GM23338 (cell line): ENCODE measurements around the gene IL36RN. TPM values are rescaled to one million over a fixed set of nuclear protein-coding genes. Genes with fewer than 3 reads are reported as not detected.

Source experiments
- ATAC-seq: fragments of 200-7000 bp; cut with Tn5 transposase; 3 replicates; pipeline ENCODE4 v1.9.1; 2020
- DNase-seq: peaks from one replicate; pipeline ENCODE4 v3.0.0-alpha.2; 2015; ENCODE audit warnings: low spot score
- H2AFZ ChIP-seq: fragments of 200-600 bp; sonication (generic); 2 replicates; pipeline ENCODE4 v1.8.0; 2016; ENCODE audit warnings: antibody characterized with exemption, mild to moderate bottlenecking, moderate library complexity
- H3F3A ChIP-seq: fragments of 200-600 bp; sonication (generic); replicated peaks from 2 replicates; pipeline ENCODE4 v1.8.0; 2017; ENCODE audit warnings: antibody characterized with exemption, mixed run types, low read depth
- H3K27ac ChIP-seq: fragments of 200-600 bp; sonication (generic); 2 replicates; pipeline ENCODE4 v1.6.1; 2016; ENCODE audit warnings: low read depth
- H3K27me3 ChIP-seq: fragments of 200-600 bp; sonication (generic); 2 replicates; pipeline ENCODE4 v1.8.0; 2016; ENCODE audit warnings: mild to moderate bottlenecking, mixed run types, moderate library complexity; ENCODE audit not compliant: insufficient read depth
- H3K36me3 ChIP-seq: fragments of 200-600 bp; sonication (generic); 2 replicates; pipeline ENCODE4 v1.8.0; 2016; ENCODE audit warnings: mild to moderate bottlenecking; ENCODE audit not compliant: insufficient read depth
- H3K4me1 ChIP-seq: fragments of 200-600 bp; sonication (generic); 2 replicates; pipeline ENCODE4 v1.8.0; 2016; ENCODE audit warnings: mild to moderate bottlenecking, moderate library complexity; ENCODE audit not compliant: insufficient read depth
- H3K4me2 ChIP-seq: fragments of 200-600 bp; sonication (generic); 2 replicates; pipeline ENCODE4 v1.7.1; 2017; ENCODE audit warnings: mixed run types
- H3K4me3 ChIP-seq: fragments of 200-600 bp; sonication (generic); 2 replicates; pipeline ENCODE4 v1.6.1; 2016; ENCODE audit warnings: mixed run types
- H3K79me2 ChIP-seq: fragments of 200-600 bp; sonication (generic); replicated peaks from 2 replicates; pipeline ENCODE4 v1.8.0; 2017; ENCODE audit warnings: mild to moderate bottlenecking; ENCODE audit not compliant: insufficient read depth
- H3K9me2 ChIP-seq: fragments of 200-600 bp; sonication (generic); 2 replicates; pipeline ENCODE4 v1.8.0; 2017; ENCODE audit not compliant: insufficient read depth
- H4K20me1 ChIP-seq: fragments of 200-600 bp; sonication (generic); replicated peaks from 2 replicates; pipeline ENCODE4 v1.8.0; 2017; ENCODE audit warnings: mild to moderate bottlenecking; ENCODE audit not compliant: insufficient read depth
- H3K27ac Mint-ChIP-seq: 2 replicates; pipeline ENCODE4 v1.8.0; 2020; ENCODE audit warnings: inconsistent platforms, mild to moderate bottlenecking, moderate library complexity, mixed read lengths
- H3K27me3 Mint-ChIP-seq: 3 replicates; pipeline ENCODE4 v1.8.0; 2022; ENCODE audit warnings: low read depth, mild to moderate bottlenecking, moderate library complexity, mixed read lengths, inconsistent platforms; ENCODE audit not compliant: insufficient read depth, poor library complexity
- H3K36me3 Mint-ChIP-seq: 3 replicates; pipeline ENCODE4 v1.8.0; 2021; ENCODE audit warnings: low read depth, mild to moderate bottlenecking, inconsistent platforms, moderate library complexity, mixed read lengths
- H3K4me1 Mint-ChIP-seq: 3 replicates; pipeline ENCODE4 v1.8.0; 2020; ENCODE audit warnings: mild to moderate bottlenecking, inconsistent platforms, mixed read lengths
- H3K4me3 Mint-ChIP-seq: 3 replicates; pipeline ENCODE4 v1.8.0; 2021; ENCODE audit warnings: moderate library complexity, mild to moderate bottlenecking, inconsistent platforms, mixed read lengths
- H3K9me3 Mint-ChIP-seq: 3 replicates; pipeline ENCODE4 v1.8.0; 2020; ENCODE audit warnings: moderate library complexity, mild to moderate bottlenecking, inconsistent platforms, mixed read lengths
- CREB1 ChIP-seq: fragments of 250-450 bp; sonication (Bioruptor Pico); IDR thresholded peaks from 2 replicates; pipeline ENCODE4 v1.5.0; 2020; ENCODE audit warnings: low read depth, mild to moderate bottlenecking, moderate library complexity
- CTCF ChIP-seq, 2 experiments: fragments of 200-600 bp in 1 of 2; sonication (generic) in 1 of 2; conservative IDR thresholded peaks; 2 replicates each; pipeline versions ENCODE4 v1.5.1 to v1.6.1; 2016 to 2017; ENCODE audit warnings: antibody characterized with exemption in 2 of 2, low read depth in 2 of 2, mild to moderate bottlenecking in 2 of 2, moderate library complexity in 1 of 2
- EZH2 ChIP-seq: fragments of 200-600 bp; sonication (generic); IDR thresholded peaks from one replicate; pipeline ENCODE4 v1.8.0; 2017; ENCODE audit warnings: antibody characterized with exemption, mild to moderate bottlenecking, low read depth; ENCODE audit not compliant: unreplicated experiment
- EZH2phosphoT487 ChIP-seq: fragments of 200-600 bp; sonication (generic); IDR thresholded peaks from one replicate; pipeline ENCODE4 v1.8.1; 2018; ENCODE audit warnings: antibody characterized with exemption; ENCODE audit not compliant: unreplicated experiment
- NANOG ChIP-seq: IDR thresholded peaks from 2 replicates; pipeline ENCODE4 v1.6.1; 2016; ENCODE audit warnings: antibody characterized with exemption, borderline replicate concordance
- POLR2AphosphoS5 ChIP-seq: IDR thresholded peaks from 2 replicates; pipeline ENCODE4 v1.6.1; 2016; ENCODE audit warnings: antibody characterized with exemption, low read depth
- REST ChIP-seq: IDR thresholded peaks from one replicate; pipeline ENCODE4 v1.6.1; 2018; ENCODE audit warnings: antibody characterized with exemption; ENCODE audit not compliant: unreplicated experiment
- ZNF114 ChIP-seq: fragments of 250-450 bp; sonication (Bioruptor Pico); IDR thresholded peaks from 2 replicates; pipeline ENCODE4 v1.5.0; 2020; ENCODE audit warnings: mild to moderate bottlenecking, moderate library complexity
- ZNF331 ChIP-seq: fragments of 250-450 bp; sonication (Bioruptor Pico); IDR thresholded peaks from 2 replicates; pipeline ENCODE4 v1.5.0; 2020; ENCODE audit warnings: low read depth, mild to moderate bottlenecking, moderate library complexity
- polyA plus RNA-seq: library from polyadenylated mRNA; unstranded; fragments of >200 nt; fragmentation: Nextera tagmentation; extraction: Ambion mirVana; gene quantifications from 2 replicates; pipeline ENCODE4 v1.2.1, GENCODE V29; 2016
- total RNA-seq: library from RNA; depleted of rRNA; stranded (reverse); fragments of >200 nt; shearing (Covaris generic); gene quantifications from 2 replicates; pipeline ENCODE4 v1.2.3, GENCODE V29; 2014

The IL36RN gene
- total and polyA plus RNA-seq, 2 experiments from 2014 or later = not detected

- H3K4me1 ChIP-seq = peaks cover 9% of the 10 kb centered on the region; the same call in 1 of the 2 replicates
- H3K27me3 Mint-ChIP-seq = no peaks in the 10 kb centered on the region
- H3K9me2 ChIP-seq = peaks cover 17% of the 10 kb centered on the region
- H3K36me3 ChIP-seq = no peaks in the 10 kb centered on the region
- 0 out of 2 replicates have a peak overlapping the region, but pooled peaks have one; percentile 39 for H2AFZ ChIP-seq
- no peak for ATAC-seq
- DNase-seq = peak; percentile 17
- no peaks in the 10 kb centered on the region for H3F3A ChIP-seq
- H3K79me2 ChIP-seq = no peaks in the 10 kb centered on the region
- TF ChIP-seq ZNF331 (CRISPR knock-in tag) = no peak
- TF ChIP-seq EZH2phosphoT487 = no peak
- TF ChIP-seq EZH2 = no peak
- no peak for TF ChIP-seq NANOG
- no peak for TF ChIP-seq POLR2AphosphoS5
- no peak for TF ChIP-seq REST
- TF ChIP-seq CTCF (conservative IDR thresholded peaks at IDR 0.05; ENCODE audit: low read depth in 2 of 2) = no peak
- TF ChIP-seq ZNF114 = no peak
- H3K36me3 Mint-ChIP-seq = no peaks in the 10 kb centered on the region
- no peaks in the 10 kb centered on the region for H4K20me1 ChIP-seq
- H3K4me3 Mint-ChIP-seq = no peak overlapping the region
- no peak overlapping the region for H3K27ac ChIP-seq
- no peaks in the 10 kb centered on the region for H3K27me3 ChIP-seq
- H3K4me1 Mint-ChIP-seq = peaks cover 2% of the 10 kb centered on the region; the same call in 1 of the 3 replicates
- H3K4me3 ChIP-seq = no peak overlapping the region
- no peaks in the 10 kb centered on the region for H3K9me3 Mint-ChIP-seq
- no peak overlapping the region for H3K27ac Mint-ChIP-seq
- no peak overlapping the region for H3K4me2 ChIP-seq
Measured at GRCh38 chr2:113112871-113113270, 53.9 kb downstream of the IL36RN start.

DNA sequence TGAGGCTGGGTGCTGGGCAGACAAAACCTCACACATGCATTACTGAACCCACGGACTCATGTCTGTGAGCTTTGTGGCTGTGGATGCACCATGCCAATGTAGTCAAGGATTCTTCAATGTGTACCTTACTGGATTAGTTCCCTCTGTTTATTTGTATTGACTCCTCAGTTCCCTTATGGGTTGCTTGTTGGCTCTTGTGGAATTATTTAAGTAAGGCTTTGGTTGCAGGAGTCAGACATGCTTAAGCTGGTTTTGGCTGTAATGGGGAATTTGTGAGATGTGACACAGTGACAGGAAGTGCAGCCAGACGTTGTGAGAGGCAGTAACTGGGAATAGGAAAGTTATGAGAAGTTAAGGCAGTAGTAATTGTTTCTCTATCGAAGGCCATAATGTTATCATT is 54.8 kb downstream of the IL36RN start:
- no peaks in the 10 kb centered on the region for H3K79me2 ChIP-seq
- H3K36me3 Mint-ChIP-seq = no peaks in the 10 kb centered on the region
- no peaks in the 10 kb centered on the region for H3K9me3 Mint-ChIP-seq
- no peaks in the 10 kb centered on the region for H3K27me3 Mint-ChIP-seq
- no peaks in the 10 kb centered on the region for H3F3A ChIP-seq
- H3K27me3 ChIP-seq = no peaks in the 10 kb centered on the region
- H3K36me3 ChIP-seq = no peaks in the 10 kb centered on the region
- no peak for DNase-seq
- no peak overlapping the region for H2AFZ ChIP-seq
- H3K27ac Mint-ChIP-seq = no peak overlapping the region
- no peak overlapping the region for H3K4me3 Mint-ChIP-seq
- H3K4me1 ChIP-seq = peaks cover 9% of the 10 kb centered on the region; the same call in 1 of the 2 replicates
- H3K4me2 ChIP-seq = no peak overlapping the region
- no peak overlapping the region for H3K27ac ChIP-seq
- no peaks in the 10 kb centered on the region for H3K4me1 Mint-ChIP-seq
- H3K9me2 ChIP-seq = peaks cover 17% of the 10 kb centered on the region
- no peak for ATAC-seq
- no peak overlapping the region for H3K4me3 ChIP-seq
- no peaks in the 10 kb centered on the region for H4K20me1 ChIP-seq
- TF ChIP-seq CTCF (conservative IDR thresholded peaks at IDR 0.05; ENCODE audit: low read depth in 2 of 2) (no peak), CREB1 (CRISPR knock-in tag) (no peak), ZNF114 (no peak)
